NB4 (cell line): ENCODE measurements around the gene NPL.

Experiments
- CTCF ChIP-seq: IDR thresholded peaks from one replicate; pipeline ENCODE4 v1.5.1; 2012; ENCODE audit warnings: low read depth, low read length
- POLR2A ChIP-seq: IDR thresholded peaks from 2 replicates; pipeline ENCODE4 v1.6.1; 2011; ENCODE audit warnings: mild to moderate bottlenecking; ENCODE audit not compliant: insufficient read length; ENCODE audit errors: extremely low read depth

GRCh38 chr1:182807907-182808306 lies 18.3 kb downstream of the NPL start:
- no peak for TF ChIP-seq CTCF
- TF ChIP-seq POLR2A = no peak
